Thyroid gland (tissue), 4 donors: ENCODE measurements around the gene PWP2. TPM values are rescaled to one million over a fixed set of nuclear protein-coding genes. Genes with fewer than 3 reads are reported as not detected.
"Not testable (repeated sequence)": the region's sequence is repeated elsewhere in the genome, so short reads cannot be mapped to it uniquely, and the experiment has no call there.

Source experiments
- DNase-seq, 2 donors: peaks; one replicate each; pipeline ENCODE4 v3.0.0-alpha.2; 2019
- H3K27ac ChIP-seq, 3 donors: fragments of 200-600 bp; sonication (generic); 1 replicate in 2 of 3; 2 replicates in 1 of 3; pipeline ENCODE4 v1.5.1; 2016 to 2019; ENCODE audit warnings: mild to moderate bottlenecking in 1 of 3, moderate library complexity in 1 of 3
- H3K27me3 ChIP-seq: fragments of 200-600 bp; sonication (generic); one replicate; pipeline ENCODE4 v1.5.1; 2019
- H3K36me3 ChIP-seq, 2 donors: fragments of 200-600 bp; sonication (generic); one replicate each; pipeline ENCODE4 v1.5.1; 2016 to 2019
- H3K4me1 ChIP-seq, 2 donors: fragments of 200-600 bp; sonication (generic); one replicate each; pipeline ENCODE4 v1.5.1; 2017 to 2019
- H3K4me3 ChIP-seq, 3 donors: fragments of 200-600 bp; sonication (generic); replicated peaks in 1 of 3; 1 replicate in 2 of 3; 2 replicates in 1 of 3; pipeline ENCODE4 v1.5.1; 2016; ENCODE audit warnings: mild to moderate bottlenecking in 1 of 3
- H3K9me3 ChIP-seq: fragments of 200-600 bp; sonication (generic); one replicate; pipeline ENCODE4 v1.5.1; 2017
- CTCF ChIP-seq, 6 experiments: fragments of 200-600 bp in 3 of 6; fragments of 450-650 bp in 3 of 6; sonication (generic) in 3 of 6; IDR thresholded peaks; one replicate each; pipeline ENCODE4 v1.5.1; 2016 to 2019; ENCODE audit warnings: antibody characterized with exemption in 6 of 6, mild to moderate bottlenecking in 2 of 6, inconsistent platforms in 1 of 6, moderate library complexity in 1 of 6
- POLR2A ChIP-seq, 2 donors: fragments of 450-650 bp; IDR thresholded peaks; one replicate each; pipeline ENCODE4 v1.6.1; 2017; ENCODE audit warnings: antibody characterized with exemption in 2 of 2, mild to moderate bottlenecking in 2 of 2, moderate library complexity in 1 of 2
- whole genome bisulfite sequencing, 2 donors: methylation state at CpG; one replicate each; pipeline ENCODE4 v1.1.5; 2017; 5-methylcytosine and 5-hydroxymethylcytosine counted together
- intact Hi-C: fragments of 100-400 bp; cut with DNase I; formaldehyde crosslinking; loops from one replicate; pipeline ENCODE4 v1.15.1; 2023
- total RNA-seq, 4 donors: library from RNA; depleted of rRNA; stranded (reverse); fragments of >200 nt; gene quantifications; one replicate each; pipeline ENCODE4 v1.2.3, GENCODE V29; 2016

Gene PWP2
- total RNA-seq, 4 donors from 2014 or later = 5.8 to 20.5 (median 7.0) TPM

DNA sequence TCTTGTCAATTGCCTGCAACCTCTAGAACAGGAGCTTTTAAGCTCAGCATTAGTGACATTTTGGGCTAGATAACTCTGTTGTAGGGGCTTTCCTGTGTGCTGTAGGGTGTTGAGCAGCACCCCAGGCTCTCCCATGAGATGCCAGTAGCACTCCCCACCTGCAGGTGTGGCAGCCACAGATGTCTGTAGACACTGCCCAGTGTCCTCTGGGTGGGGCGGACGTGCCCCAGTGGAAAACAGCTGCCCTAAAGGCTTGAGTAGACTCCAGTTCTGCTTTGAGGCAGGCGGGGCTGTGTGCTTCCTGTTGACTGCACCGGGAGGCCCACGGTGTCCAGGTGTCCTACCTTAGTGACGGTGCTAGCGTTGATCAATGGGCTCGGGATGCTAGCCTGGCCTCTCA lies 16.9 kb upstream of the PWP2 start:
- H3K36me3 ChIP-seq = peaks cover 60 to 63% of the 10 kb centered on the region in 2 donors
- H3K4me3 ChIP-seq = no peak overlapping the region
- DNase-seq = no peak
- H3K9me3 ChIP-seq = no peaks in the 10 kb centered on the region
- intact Hi-C loops = no loop called here
- TF ChIP-seq CTCF (IDR thresholded peaks at IDR 0.05) = no peak
- no peak for TF ChIP-seq POLR2A (IDR thresholded peaks at IDR 0.05)
- no peaks in the 10 kb centered on the region for H3K27me3 ChIP-seq
- H3K4me1 ChIP-seq = no peaks in the 10 kb centered on the region
- WGBS, 2 donors = 90 to 100% methylated on average over 3 to 7 of the region's 8 CpGs
- no peak overlapping the region for H3K27ac ChIP-seq

DNA sequence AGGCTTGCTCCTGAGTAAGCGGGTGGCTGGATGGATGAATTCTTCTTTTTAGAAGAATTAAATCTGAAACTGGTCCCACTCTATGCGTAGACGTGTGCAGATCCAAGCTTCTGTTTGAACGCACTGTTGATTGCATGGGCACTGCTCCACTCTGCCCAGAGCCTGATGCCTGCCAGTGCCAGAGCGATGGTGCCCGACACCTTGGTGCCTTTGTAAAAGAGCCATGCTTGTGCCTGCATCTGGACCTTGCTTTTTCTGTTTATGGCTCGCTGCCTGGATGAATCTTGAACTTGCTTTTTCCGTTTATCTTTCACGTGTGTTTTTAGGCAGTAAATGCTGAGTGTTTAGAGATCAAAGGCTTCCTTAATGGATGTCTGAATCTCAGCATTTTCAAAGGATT lies 15.0 kb upstream of the PWP2 start:
- peaks cover 57 to 61% of the 10 kb centered on the region in 2 donors for H3K36me3 ChIP-seq
- WGBS, 2 donors = 88 to 92% methylated on average over 9 of the region's 9 CpGs
- H3K27ac ChIP-seq = no peak overlapping the region
- H3K27me3 ChIP-seq = no peaks in the 10 kb centered on the region
- DNase-seq = no peak
- H3K4me1 ChIP-seq = no peaks in the 10 kb centered on the region
- TF ChIP-seq POLR2A (IDR thresholded peaks at IDR 0.05) (no peak), CTCF (IDR thresholded peaks at IDR 0.05) (no peak)
- intact Hi-C loops = no loop called here
- no peak overlapping the region for H3K4me3 ChIP-seq
- H3K9me3 ChIP-seq = no peaks in the 10 kb centered on the region

GRCh38 chr21:44093761-44094160 lies 13.4 kb upstream of the PWP2 start:
- Histone ChIP-seq H3K27me3 (no peaks in the 10 kb centered on the region), H3K4me3 (no peak overlapping the region), H3K9me3 (no peaks in the 10 kb centered on the region), H3K27ac (no peak overlapping the region), H3K4me1 (no peaks in the 10 kb centered on the region), H3K36me3 (peaks cover 43 to 49% of the 10 kb centered on the region in 2 donors)
- TF ChIP-seq POLR2A (IDR thresholded peaks at IDR 0.05) (no peak), CTCF (IDR thresholded peaks at IDR 0.05) (no peak)
- 85 to 89% methylated on average over 9 of the region's 9 CpGs for WGBS, 2 donors
- no peak for DNase-seq
- intact Hi-C loops = no loop called here

DNA sequence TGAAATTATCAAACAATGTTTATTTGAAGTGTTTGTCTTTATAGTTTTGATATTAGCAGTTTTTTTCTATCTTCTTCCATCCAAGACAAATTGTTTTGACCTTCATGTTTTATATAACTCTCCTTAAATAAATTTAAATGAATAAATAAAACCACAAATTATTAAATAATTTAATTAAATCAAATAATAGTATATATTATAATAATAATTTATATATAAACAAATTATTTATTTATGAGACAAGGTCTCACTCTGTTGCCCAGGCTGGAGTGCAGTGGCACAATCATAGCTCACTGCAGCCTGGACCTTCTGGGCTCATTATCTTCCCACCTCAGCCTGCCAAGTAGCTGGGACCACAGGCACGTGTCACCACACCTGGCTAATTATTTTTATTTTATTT lies 12.4 kb upstream of the PWP2 start:
- 87 to 94% methylated on average over 1 of the region's 1 CpG for WGBS, 2 donors
- H3K36me3 ChIP-seq = peaks cover 35 to 38% of the 10 kb centered on the region in 2 donors
- H3K4me1 ChIP-seq = no peaks in the 10 kb centered on the region
- no peak overlapping the region for H3K27ac ChIP-seq
- H3K4me3 ChIP-seq = no peak overlapping the region
- intact Hi-C loops = no loop called here
- H3K27me3 ChIP-seq = no peaks in the 10 kb centered on the region
- TF ChIP-seq CTCF (IDR thresholded peaks at IDR 0.05) (no peak), POLR2A (IDR thresholded peaks at IDR 0.05) (no peak)
- no peak for DNase-seq
- H3K9me3 ChIP-seq = no peaks in the 10 kb centered on the region

- H3K4me1 ChIP-seq, intact Hi-C loops: not testable (repeated sequence)
Observed at GRCh38 chr21:44098507-44098906, 8.7 kb upstream of the PWP2 start.

DNA sequence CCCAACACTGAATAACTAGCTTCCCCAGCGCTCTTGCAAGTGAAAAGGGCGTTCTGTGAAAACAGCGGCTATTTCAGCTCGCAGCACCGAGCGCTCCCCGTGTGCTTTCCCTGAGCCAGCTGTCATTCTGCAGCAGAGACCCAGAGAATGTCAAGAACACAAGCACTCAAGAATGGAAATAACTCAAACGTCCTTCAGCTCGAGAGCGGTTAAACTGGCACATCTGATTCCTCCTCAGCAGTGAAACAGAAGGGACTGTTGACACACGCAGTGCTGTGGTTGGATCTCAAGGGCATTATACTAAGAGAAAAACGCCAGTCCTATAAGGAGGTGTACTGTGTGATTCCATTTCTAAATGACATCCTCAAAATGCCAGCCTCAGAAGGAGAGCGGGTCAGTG lies 8.2 kb upstream of the PWP2 start:
- H3K9me3 ChIP-seq, intact Hi-C loops, H3K27me3 ChIP-seq, DNase-seq, H3K4me1 ChIP-seq, H3K27ac ChIP-seq, H3K4me3 ChIP-seq: not testable (repeated sequence)
- WGBS, 2 donors = no CpG with 5 or more reads among the region's 13 CpGs
- peaks cover 6 to 14% of the 10 kb centered on the region in 2 donors for H3K36me3 ChIP-seq

More at GRCh38 chr21:44098507-44098906, 8.7 kb upstream of the PWP2 start:
- H3K4me3 ChIP-seq, DNase-seq, H3K9me3 ChIP-seq, H3K27ac ChIP-seq, H3K27me3 ChIP-seq: not testable (repeated sequence)
- WGBS, 2 donors = no CpG with 5 or more reads among the region's 6 CpGs
- H3K36me3 ChIP-seq = peaks cover 10 to 18% of the 10 kb centered on the region in 2 donors

GRCh38 chr21:44107589-44107988 lies 390 bp downstream of the PWP2 start:
- H3K4me3 ChIP-seq = peak overlapping the region in 1 of 3 donors; percentile 30
- H3K4me1 ChIP-seq, DNase-seq, H3K27ac ChIP-seq, H3K36me3 ChIP-seq, H3K9me3 ChIP-seq, H3K27me3 ChIP-seq, intact Hi-C loops: not testable (repeated sequence)
- no CpG with 5 or more reads among the region's 31 CpGs for WGBS, 2 donors

- H3K4me1 ChIP-seq, intact Hi-C loops, H3K27me3 ChIP-seq, DNase-seq, H3K27ac ChIP-seq, H3K36me3 ChIP-seq, H3K9me3 ChIP-seq, H3K4me3 ChIP-seq: not testable (repeated sequence)
- WGBS, 2 donors = no CpG with 5 or more reads among the region's 33 CpGs
Observed at GRCh38 chr21:44113702-44114371, 6.6 kb downstream of the PWP2 start.

DNA sequence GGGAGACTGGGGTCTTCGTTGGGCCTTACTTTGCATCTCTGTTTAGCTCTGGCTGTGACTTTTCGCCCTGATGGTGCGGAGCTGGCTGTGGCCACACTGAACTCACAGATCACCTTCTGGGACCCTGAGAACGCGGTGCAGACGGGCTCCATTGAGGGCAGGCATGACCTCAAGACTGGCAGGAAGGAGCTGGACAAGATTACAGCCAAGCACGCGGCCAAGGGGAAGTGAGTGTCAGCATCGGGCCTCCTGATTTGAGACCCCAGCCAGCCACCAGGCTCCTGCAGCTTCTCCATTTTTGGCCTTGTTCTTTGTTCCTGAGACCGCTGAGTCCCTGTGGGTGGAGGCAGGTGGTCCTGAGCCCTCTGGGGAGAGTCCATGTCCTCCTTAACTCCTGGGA lies 14.9 kb downstream of the PWP2 start:
- DNase-seq, H3K9me3 ChIP-seq, H3K36me3 ChIP-seq, intact Hi-C loops, H3K27me3 ChIP-seq, H3K4me3 ChIP-seq, H3K27ac ChIP-seq, H3K4me1 ChIP-seq: not testable (repeated sequence)
- no CpG with 5 or more reads among the region's 10 CpGs for WGBS, 2 donors
